ENCODE results near the gene PPM1J. TPM values are rescaled to one million over a fixed set of nuclear protein-coding genes. Genes with fewer than 3 reads are reported as not detected.

The PPM1J gene
- total and polyA plus RNA-seq, 2 of the 13 experiments (the other 11 are each of a cell fraction or from before 2014, with no cell fraction given), result 0.07 to 0.22 TPM

DNA sequence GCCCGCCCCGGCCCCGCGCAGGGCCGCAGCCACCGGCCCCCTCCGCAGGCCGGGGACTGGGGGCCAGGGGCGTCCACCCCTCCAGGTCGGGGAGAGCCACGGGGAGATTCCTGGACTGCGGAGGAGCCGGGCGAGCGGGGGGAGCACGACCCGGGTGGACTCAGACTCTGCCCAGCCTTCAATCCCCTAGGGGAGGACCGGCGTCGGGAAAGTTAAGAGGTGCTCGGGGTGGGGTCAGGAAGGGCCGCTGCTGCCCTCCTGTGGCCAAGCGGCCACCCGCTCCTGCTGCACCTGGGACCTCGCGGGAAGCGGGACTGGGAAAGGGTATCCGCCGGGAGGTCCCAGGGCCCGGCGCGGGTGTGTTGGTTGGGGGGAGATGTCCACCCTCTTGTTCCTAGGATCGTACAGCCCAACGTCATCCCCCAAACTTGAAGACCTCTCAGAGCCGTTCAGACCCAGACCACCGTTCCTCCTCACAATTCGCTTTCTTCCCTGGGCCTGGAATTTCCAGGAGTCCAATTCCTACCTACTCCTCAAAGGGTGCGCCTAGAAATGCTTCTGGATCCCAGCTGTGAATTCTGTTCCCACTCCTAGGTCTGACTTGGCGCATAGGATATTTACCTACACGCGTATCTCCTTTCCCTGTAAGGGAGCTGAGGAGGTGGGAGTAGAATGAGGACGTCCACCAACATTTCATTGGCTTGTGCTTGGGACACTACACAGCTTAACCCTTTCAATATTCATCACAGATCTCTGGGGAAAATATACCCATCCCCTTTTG, 7.7 kb downstream of the PPM1J start (continued):
- TF ChIP-seq NFKB2 (CRISPR knock-in tag; IDR thresholded peaks at IDR 0.05; ENCODE audit: borderline replicate concordance) (no peak; the same call in 1 of the 2 replicates), ZNF563 (CRISPR knock-in tag; IDR thresholded peaks at IDR 0.05) (peak; percentile 75; the same call in 1 of the 2 replicates), YEATS2 (CRISPR knock-in tag; IDR thresholded peaks at IDR 0.05; ENCODE audit: borderline replicate concordance) (no peak), ZNF180 (CRISPR knock-in tag; IDR thresholded peaks at IDR 0.05; ENCODE audit: borderline replicate concordance, low read depth) (0 out of 2 replicates have a peak, but pooled peaks have one; percentile 61), FOXJ3 (CRISPR knock-in tag; IDR thresholded peaks at IDR 0.05; ENCODE audit: borderline replicate concordance) (peak; percentile 64; the same call in 1 of the 2 replicates), SIN3A (IDR thresholded peaks at IDR 0.05; ENCODE audit: borderline replicate concordance, low read depth, low read length) (peak; percentile 63; the same call in 1 of the 2 replicates), ZNF737 (CRISPR knock-in tag; IDR thresholded peaks at IDR 0.05; ENCODE audit: borderline replicate concordance) (no peak), ARNT (IDR thresholded peaks at IDR 0.05) (no peak), KDM2A (CRISPR knock-in tag; IDR thresholded peaks at IDR 0.05; ENCODE audit: borderline replicate concordance, low read depth) (peak; percentile 72; the same call in 1 of the 2 replicates), SRY (CRISPR knock-in tag; IDR thresholded peaks at IDR 0.05) (0 out of 2 replicates have a peak, but pooled peaks have one; percentile 17), ZNF24 (IDR thresholded peaks at IDR 0.05) (no peak), ZNF264 (CRISPR knock-in tag; IDR thresholded peaks at IDR 0.05) (peak; percentile 77; the same call in 1 of the 2 replicates), ZBTB7B (CRISPR knock-in tag; IDR thresholded peaks at IDR 0.05) (peak; percentile 70), ETV6 (CRISPR knock-in tag; conservative IDR thresholded peaks at IDR 0.05) (no peak)
- TF ChIP-seq, protein P1, sequence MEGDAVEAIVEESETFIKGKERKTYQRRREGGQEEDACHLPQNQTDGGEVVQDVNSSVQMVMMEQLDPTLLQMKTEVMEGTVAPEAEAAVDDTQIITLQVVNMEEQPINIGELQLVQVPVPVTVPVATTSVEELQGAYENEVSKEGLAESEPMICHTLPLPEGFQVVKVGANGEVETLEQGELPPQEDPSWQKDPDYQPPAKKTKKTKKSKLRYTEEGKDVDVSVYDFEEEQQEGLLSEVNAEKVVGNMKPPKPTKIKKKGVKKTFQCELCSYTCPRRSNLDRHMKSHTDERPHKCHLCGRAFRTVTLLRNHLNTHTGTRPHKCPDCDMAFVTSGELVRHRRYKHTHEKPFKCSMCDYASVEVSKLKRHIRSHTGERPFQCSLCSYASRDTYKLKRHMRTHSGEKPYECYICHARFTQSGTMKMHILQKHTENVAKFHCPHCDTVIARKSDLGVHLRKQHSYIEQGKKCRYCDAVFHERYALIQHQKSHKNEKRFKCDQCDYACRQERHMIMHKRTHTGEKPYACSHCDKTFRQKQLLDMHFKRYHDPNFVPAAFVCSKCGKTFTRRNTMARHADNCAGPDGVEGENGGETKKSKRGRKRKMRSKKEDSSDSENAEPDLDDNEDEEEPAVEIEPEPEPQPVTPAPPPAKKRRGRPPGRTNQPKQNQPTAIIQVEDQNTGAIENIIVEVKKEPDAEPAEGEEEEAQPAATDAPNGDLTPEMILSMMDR (CRISPR knock-in tag; IDR thresholded peaks at IDR 0.05), result peak; percentile 98
- TF ChIP-seq, protein P2, sequence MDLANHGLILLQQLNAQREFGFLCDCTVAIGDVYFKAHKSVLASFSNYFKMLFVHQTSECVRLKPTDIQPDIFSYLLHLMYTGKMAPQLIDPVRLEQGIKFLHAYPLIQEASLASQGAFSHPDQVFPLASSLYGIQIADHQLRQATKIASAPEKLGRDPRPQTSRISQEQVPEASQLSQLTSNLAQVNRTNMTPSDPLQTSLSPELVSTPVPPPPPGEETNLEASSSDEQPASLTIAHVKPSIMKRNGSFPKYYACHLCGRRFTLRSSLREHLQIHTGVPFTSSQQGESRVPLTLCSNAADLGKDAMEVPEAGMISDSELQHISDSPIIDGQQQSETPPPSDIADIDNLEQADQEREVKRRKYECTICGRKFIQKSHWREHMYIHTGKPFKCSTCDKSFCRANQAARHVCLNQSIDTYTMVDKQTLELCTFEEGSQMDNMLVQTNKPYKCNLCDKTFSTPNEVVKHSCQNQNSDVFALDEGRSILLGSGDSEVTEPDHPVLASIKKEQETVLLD (CRISPR knock-in tag; IDR thresholded peaks at IDR 0.05; ENCODE audit: low read depth), result no peak
- TF ChIP-seq, protein P3, sequence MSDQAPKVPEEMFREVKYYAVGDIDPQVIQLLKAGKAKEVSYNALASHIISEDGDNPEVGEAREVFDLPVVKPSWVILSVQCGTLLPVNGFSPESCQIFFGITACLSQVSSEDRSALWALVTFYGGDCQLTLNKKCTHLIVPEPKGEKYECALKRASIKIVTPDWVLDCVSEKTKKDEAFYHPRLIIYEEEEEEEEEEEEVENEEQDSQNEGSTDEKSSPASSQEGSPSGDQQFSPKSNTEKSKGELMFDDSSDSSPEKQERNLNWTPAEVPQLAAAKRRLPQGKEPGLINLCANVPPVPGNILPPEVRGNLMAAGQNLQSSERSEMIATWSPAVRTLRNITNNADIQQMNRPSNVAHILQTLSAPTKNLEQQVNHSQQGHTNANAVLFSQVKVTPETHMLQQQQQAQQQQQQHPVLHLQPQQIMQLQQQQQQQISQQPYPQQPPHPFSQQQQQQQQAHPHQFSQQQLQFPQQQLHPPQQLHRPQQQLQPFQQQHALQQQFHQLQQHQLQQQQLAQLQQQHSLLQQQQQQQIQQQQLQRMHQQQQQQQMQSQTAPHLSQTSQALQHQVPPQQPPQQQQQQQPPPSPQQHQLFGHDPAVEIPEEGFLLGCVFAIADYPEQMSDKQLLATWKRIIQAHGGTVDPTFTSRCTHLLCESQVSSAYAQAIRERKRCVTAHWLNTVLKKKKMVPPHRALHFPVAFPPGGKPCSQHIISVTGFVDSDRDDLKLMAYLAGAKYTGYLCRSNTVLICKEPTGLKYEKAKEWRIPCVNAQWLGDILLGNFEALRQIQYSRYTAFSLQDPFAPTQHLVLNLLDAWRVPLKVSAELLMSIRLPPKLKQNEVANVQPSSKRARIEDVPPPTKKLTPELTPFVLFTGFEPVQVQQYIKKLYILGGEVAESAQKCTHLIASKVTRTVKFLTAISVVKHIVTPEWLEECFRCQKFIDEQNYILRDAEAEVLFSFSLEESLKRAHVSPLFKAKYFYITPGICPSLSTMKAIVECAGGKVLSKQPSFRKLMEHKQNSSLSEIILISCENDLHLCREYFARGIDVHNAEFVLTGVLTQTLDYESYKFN (CRISPR knock-in tag; conservative IDR thresholded peaks at IDR 0.05), result 0 out of 2 replicates have a peak, but pooled peaks have one; percentile 21
- TF ChIP-seq, protein P4, sequence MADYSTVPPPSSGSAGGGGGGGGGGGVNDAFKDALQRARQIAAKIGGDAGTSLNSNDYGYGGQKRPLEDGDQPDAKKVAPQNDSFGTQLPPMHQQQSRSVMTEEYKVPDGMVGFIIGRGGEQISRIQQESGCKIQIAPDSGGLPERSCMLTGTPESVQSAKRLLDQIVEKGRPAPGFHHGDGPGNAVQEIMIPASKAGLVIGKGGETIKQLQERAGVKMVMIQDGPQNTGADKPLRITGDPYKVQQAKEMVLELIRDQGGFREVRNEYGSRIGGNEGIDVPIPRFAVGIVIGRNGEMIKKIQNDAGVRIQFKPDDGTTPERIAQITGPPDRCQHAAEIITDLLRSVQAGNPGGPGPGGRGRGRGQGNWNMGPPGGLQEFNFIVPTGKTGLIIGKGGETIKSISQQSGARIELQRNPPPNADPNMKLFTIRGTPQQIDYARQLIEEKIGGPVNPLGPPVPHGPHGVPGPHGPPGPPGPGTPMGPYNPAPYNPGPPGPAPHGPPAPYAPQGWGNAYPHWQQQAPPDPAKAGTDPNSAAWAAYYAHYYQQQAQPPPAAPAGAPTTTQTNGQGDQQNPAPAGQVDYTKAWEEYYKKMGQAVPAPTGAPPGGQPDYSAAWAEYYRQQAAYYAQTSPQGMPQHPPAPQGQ (CRISPR knock-in tag; IDR thresholded peaks at IDR 0.05; ENCODE audit: borderline replicate concordance), result no peak

All from HepG2 (cell line).